Kidney capillary endothelial cell (primary cell): ENCODE results near the gene FAM3C.
A peak's percentile ranks its signal among the peaks of the same experiment; 100 is the strongest.

Source experiments
- DNase-seq: peaks from one replicate; pipeline ENCODE4 v3.0.0-alpha.2; 2018; ENCODE audit warnings: low spot score

Gene FAM3C

GRCh38 chr7:121379930-121380329 is 16.2 kb downstream of the FAM3C start:
- DNase-seq, result no peak

DNA sequence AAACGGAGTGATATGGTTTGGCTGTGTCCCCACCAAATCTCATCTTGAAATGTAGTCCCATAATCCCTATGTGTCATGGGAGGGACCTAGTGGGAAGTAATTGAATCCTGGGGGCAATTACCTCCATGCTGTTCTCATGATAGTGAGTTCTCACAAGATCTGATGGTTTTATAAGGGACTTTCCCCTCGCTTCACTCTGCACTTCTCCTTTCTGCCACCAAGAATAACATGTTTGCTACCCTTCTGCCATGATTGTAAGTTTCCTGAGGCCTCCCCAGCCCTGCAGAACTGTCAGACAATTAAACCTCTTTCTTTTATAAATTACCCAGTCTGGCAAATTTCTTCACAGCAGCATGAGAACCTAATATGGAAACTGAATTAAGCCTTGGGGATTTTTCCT is 19.1 kb downstream of the FAM3C start:
- no peak for DNase-seq

DNA sequence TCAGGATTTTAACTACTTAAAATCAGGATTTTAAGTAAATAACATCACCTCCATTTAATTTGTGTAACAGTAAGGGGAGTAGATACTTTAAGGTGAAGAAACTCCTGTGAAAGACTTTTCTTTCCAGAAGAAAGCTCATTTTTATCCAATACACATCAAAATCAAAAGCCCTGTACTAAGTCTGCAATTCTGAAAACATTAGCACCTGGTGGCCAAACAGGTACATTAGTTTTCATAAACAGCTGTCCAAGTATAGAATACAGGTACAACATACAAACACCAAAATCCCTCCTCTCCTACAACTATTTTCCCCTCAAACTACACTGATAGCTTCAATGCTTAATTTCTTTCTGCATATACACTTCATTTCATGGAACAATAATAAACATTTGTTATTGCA is 22.9 kb downstream of the FAM3C start:
- DNase-seq, result no peak

GRCh38 chr7:121372376-121373010 is 23.6 kb downstream of the FAM3C start:
- DNase-seq, result peak; percentile 16

- no peak for DNase-seq
These were observed 24.2 kb downstream of the FAM3C start for GRCh38 chr7:121371883-121372282.

DNA sequence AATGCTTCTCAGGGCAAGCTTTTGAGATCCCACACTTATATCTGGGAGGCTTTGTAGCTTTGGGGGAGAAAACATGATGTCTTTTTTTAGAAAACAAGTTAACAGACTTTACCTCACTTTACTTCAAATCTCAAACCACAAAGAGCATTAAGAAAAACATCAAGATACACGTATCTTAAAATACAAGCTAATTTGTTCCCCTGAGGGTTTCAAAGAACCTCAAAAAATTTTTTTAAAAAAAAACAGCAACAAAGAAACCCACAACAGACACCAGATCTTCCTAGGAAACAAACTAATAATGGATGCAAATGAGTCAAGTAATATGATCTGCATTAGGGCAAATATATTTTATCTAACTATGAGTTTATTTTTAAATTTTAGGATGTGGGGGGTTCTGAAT is 24.7 kb downstream of the FAM3C start:
- DNase-seq, result no peak

DNA sequence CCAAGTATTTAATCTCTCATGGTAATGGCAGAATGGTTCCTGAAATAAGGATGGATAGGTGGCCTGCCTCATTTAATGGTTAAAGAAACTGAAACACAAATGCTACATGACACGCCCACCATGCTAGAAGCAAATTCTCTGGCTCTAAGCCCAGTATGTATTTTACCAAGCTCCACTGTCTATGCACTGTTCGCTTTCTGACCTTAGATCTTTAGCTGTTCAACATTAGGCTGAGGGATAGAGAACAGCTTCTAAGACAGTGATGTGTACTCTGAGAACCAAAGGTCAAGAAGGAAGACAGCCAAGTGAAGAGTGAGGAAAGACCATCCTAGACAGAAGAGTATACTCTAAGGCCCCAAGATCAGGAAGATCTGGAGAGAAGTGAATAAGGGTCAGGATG is 26.6 kb downstream of the FAM3C start:
- no peak for DNase-seq

DNA sequence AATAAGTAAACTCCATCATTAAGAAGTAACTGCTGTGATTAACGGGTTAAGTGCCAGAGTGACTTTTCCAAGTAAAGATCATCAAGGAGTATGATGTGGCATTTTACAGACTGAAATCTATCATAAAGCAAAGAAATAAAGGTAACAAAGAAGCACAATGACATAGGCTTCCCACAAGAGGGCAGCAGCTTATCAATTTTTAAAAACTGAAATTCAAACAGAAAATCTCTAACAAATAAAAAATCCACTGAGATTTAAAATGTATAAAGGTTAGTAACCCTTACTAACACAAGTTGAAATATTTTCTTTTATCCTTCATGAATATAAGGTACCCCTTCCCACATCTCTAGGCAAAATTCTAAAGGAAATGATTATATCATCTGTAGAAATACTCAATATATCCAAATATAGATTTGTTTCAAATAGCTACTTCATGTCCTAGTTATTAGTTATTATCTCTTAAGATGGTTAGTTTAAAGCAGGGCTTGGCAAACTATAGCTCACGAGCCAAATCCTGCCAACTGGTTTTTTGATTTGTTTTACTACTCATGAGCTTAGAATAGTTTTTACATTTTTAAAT is 29.2 kb downstream of the FAM3C start:
- DNase-seq, result peak; percentile 60

DNA sequence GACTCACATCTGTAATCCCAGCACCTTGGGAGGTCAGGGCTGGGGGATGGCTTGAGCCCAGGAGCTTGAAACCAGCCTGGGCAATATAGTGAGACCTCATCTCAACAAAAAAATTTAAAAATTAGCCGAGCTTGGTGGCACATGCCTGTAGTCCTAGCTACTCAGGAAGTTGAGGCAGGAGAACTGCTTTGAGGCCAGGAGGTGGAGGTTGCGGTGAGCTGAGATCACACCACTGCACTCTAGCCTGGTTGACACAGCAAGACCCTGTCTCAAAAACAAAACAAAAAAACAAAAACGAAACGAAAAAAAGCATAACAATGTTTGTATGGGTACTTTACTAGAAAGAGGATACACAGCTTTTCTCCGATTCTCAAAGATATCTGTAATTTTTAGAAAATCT is 35.5 kb downstream of the FAM3C start:
- no peak for DNase-seq

- DNase-seq, result no peak
These were observed 40.5 kb downstream of the FAM3C start for GRCh38 chr7:121355574-121355973.

DNA sequence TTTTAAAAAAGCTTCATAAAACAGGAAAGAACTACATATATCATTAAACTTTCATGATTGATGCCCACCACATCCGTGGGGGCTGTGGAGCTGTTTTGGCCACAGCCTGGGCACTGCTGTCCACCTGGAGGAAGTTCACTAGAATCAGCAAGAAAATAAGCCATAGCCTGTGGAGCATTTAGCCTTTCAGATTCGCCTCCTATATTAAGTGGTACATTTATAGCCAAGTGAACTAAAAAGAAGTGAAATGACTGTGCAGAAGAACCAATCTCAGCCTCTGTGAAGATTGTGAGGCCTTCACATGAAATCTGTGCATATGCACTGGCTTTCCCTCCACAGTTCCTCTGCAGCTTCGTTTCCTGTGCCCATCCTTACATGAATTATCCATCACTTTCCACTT is 43.8 kb downstream of the FAM3C start:
- no peak for DNase-seq

DNA sequence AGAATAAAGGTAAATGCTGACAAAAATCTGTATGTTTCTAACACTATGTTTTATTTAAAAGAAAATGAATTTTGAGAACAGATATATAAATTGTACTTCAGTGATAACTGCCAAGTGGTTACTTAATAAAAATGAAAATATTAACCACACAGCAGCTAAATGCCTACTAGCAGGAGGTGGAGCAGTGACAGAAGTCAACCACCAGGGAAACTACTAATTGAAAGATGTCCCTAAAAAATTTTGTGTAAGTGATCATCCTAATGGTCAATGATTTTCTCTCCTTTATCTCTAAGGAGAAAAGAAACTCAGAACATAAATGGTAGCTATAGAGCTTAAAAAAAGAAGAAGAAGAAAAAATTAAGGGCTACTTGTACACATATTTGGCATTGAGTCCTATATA is 44.4 kb downstream of the FAM3C start:
- DNase-seq, result no peak

DNA sequence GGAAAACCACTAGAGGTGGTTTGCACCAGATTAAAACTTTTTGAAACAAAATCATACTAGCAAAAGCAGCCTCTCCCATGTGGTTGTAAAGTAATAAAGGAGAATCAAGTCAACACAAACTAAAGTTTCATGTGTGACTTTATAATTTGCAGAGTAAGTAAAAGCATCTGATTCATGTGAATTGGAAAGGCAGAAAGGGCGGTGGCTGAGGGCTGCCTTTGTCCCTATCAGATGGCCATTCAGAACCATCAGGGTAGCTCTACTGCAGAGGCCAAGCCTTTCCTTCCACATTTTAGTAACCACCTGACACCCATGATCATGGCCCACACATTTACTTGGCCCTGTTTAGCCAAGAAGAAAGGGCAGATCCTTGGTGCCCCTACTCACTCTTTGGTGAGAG is 51.6 kb downstream of the FAM3C start:
- no peak for DNase-seq

DNA sequence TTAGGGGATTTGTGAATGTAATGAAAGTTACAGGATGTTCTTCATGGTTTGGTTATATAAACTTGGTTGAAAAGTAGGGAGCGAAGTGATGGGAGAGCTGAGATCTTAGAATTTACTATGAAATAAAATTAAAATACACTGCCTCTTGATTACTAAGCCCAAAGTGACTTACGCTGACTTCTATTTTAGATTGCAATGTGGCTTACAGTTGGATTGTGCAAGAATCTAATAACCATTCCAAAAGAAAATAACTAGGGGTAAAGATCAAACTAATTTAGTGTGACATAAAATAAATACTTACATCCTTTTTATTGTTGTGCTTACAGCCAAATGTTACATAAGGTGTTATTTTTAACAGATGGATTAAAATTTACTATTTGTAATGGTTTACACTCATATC is 52.0 kb downstream of the FAM3C start:
- DNase-seq, result no peak

DNA sequence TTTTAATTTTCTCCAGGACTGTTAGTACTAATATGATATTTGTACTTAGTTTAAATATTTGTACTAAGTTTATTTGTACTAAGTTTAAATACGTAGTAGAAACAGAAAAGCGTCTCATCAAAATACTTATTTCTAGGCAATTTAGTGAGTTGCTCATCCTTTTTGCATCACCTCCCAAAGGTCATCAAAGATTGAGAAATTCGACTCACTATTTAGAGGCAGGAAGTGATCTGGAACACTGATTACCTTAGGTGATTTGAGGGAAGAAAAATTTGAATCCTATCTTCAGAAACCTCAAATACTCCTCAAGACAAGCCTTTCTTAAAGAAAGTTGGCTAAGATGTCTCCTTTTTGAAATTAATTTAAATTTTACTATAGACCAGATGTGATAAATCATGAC is 52.8 kb downstream of the FAM3C start:
- no peak for DNase-seq

- no peak for DNase-seq
These were observed 53.5 kb downstream of the FAM3C start for GRCh38 chr7:121342631-121343030.

- no peak for DNase-seq
These were observed 54.2 kb downstream of the FAM3C start for GRCh38 chr7:121341933-121342332.

DNA sequence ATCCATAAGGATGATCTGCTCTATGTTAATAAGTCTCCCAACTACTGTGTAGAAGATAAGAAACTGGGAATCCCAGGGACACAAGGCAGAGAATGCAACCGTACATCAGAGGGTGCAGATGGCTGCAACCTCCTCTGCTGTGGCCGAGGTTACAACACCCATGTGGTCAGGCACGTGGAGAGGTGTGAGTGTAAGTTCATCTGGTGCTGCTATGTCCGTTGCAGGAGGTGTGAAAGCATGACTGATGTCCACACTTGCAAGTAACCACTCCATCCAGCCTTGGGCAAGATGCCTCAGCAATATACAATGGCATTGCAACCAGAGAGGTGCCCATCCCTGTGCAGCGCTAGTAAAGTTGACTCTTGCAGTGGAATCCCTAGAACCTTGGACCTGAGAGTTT is 57.0 kb downstream of the FAM3C start:
- DNase-seq, result no peak

GRCh38 chr7:121337398-121337797 is 58.7 kb downstream of the FAM3C start:
- no peak for DNase-seq

DNA sequence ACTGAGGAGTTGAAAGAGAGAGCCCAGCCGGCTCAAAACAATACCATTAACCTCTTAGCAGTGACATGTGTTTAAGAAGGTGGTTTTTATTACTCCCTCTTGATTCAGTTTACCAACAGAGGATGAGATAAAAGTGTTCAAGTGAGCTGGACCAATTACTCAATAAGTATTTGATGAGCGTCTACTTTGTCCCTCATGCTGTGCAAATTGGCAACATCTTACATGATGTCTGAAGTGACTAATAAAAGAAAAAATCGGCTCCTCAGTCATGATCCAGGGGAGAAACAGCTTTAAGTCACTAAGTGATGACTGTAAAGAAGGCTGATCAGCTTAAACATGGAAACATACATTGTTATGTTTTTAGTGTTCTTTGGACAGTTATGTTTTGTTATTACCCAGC is 59.5 kb downstream of the FAM3C start:
- DNase-seq, result no peak

- no peak for DNase-seq
These were observed 61.0 kb downstream of the FAM3C start for GRCh38 chr7:121334875-121335648.

DNA sequence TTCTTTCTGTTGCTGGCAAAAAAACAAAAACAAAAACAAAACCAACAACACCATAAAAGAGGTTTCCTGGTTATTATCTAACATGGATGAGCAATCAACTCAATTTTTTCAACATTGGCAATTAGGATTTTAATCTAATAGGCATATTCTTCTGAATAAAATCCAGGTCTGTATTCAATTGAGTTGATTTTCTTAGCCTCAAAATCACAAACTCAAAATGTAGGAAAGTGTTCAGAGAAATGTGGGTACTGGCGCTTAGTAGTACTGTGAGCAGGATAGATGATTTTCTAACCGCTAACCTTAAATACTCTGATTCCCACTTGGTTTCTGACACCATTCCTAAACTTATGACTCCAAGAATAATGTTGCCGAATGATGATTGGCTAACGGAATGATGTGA is 61.7 kb downstream of the FAM3C start:
- no peak for DNase-seq

DNA sequence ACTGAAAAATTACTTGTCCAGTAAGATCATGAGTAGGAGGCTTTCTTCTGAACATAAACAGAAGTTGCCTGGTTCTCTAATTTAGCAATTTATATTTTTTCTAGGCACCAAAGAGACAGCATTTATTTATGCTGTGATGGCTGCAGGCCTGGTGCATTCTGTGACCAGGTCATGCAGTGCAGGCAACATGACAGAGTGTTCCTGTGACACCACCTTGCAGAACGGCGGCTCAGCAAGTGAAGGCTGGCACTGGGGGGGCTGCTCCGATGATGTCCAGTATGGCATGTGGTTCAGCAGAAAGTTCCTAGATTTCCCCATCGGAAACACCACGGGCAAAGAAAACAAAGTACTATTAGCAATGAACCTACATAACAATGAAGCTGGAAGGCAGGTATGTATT is 64.5 kb downstream of the FAM3C start:
- no peak for DNase-seq

DNA sequence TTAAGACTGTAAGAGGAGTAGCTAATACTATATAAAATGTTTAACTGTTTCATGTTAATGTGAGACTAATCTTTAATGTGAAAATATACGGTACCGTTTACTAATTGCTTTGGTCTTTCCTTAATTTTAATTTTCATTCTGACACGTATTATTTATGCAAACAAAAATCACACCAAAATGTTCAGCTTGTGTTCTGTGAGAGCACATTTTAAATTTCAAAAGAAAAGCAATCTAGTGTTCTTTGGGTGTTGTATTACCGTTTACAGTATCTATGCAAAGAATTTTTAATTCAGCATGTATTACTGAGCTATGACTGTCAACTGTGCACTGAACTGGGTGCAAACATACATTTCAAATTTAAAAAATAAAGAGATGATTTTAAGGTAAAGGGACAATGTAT is 65.1 kb downstream of the FAM3C start:
- DNase-seq, result no peak
